GM12892 (cell line): ENCODE data around the gene TAF3.

Source experiments
- POLR2A ChIP-seq: IDR thresholded peaks from 2 replicates; pipeline ENCODE4 v1.6.1; 2011; ENCODE audit warnings: low read depth, low read length, control low read depth
- POLR2AphosphoS5 ChIP-seq: IDR thresholded peaks from 2 replicates; pipeline ENCODE4 v1.6.1; 2011; ENCODE audit warnings: low read depth, low read length, control low read depth

GRCh38 chr10:7853226-7853842, 35.0 kb downstream of the TAF3 start:
- TF ChIP-seq POLR2A (no peak), POLR2AphosphoS5 (no peak)
